Germinal center (tissue), 1 donor: ENCODE data around the gene NPC2.
A peak's percentile ranks its signal among the peaks of the same experiment; 100 is the strongest.

Experiments used
- DNase-seq: peaks from one replicate; pipeline ENCODE4 v3.0.0; 2012; ENCODE audit warnings: mixed read lengths, low spot score

The NPC2 gene

DNA sequence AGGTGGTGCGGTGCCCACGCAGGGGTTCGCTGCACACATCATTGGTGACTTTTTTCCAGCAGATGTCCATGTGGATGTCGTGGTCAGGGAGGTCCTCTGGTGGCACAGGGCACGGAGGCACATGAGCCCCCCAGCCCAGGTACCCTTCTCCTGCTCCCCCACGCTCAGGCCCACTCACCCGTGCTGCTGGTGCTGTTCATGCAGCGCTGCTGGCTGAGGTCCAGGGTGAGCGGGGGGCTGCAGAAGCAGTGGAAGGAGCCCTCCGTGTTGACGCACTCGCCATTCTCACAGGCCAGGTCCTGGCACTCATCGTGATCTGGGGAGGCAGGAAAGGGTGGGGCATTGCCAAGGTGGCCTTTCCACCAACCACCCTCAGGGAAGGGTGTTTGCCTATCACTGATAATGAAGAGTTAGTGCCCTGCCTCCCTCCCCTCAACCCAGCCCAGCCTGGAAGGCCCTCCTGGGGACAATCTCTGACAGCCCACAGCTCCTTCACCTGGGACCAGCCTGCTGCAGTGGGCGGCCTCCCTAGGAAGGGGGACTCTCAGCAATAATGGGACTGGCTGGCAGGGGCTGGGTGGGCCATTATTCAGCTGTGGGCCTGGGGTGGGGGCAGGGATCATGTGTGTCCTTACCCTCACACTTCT is 10.3 kb upstream of the NPC2 start:
- no peak for DNase-seq

DNA sequence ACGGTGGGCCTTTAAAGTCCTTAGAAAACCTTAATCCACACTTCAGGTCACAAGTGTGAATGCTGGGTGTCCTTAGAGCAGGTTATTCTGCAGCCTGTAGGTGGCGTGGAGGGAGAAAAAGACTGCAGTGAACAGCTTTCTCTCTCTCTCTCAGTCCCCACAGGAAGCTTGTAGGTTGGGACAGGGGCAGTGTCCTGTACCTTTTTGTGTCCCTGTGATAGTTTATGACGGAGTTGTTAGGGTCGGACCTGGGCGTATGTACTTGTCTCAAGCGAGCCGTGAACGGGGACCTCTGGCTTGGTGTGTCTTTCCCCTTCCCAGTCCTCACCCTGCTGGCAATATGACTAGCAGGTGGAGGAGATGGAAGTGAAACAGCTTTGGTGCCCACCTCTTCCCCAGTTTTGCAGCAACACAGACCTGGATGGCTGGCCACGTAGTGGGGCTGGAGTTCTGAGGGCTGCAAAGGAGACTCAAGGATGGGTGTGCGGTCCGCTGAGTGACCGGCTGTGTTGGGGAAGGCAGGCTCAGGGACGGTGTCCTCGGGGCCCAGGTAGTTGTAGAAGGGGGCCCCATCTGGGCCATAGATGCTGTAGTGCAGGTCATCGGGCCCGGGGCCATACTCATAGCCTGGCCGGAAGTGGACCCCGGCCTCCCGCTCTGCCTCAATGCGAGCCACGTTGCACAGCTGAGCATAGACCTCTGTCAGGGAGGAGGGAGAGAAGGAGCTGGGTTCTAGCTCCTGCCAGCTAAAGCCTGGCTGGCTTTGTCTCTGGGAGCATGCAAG is 9.3 kb upstream of the NPC2 start:
- peak; percentile 31 for DNase-seq

- no peak for DNase-seq
Measured at GRCh38 chr14:74501691-74502090, 8.6 kb upstream of the NPC2 start.

GRCh38 chr14:74501135-74501614 is 8.1 kb upstream of the NPC2 start:
- no peak for DNase-seq

GRCh38 chr14:74500417-74501134 is 7.5 kb upstream of the NPC2 start:
- no peak for DNase-seq

DNA sequence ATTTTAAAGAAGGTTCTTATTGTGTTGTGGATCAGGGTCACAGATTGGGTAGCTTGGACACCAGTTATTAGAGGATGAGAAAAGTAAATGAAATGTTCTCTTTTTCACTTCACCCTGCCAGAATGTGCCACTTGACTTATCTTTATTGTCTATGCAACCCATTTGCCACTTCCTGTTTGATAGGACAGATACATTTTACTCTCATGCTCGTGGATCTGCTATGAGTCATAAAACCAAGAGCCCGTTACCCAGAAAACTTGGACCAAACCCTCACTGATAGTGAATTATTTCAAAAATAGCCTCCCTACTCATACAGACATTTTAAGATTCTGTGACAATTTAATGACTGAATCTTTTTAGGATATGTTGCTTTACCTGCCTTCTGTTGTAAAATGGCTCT is 2.3 kb upstream of the NPC2 start:
- no peak for DNase-seq

GRCh38 chr14:74493343-74494261 is 497 bp upstream of the NPC2 start, which contains the start of gene ISCA2:
Gene ISCA2, plus strand, starts transcription at chr14:74493765. Its CDS starts 10 bp downstream, at chr14:74493775.
- DNase-seq = peak; percentile 100

GRCh38 chr14:74491956-74492775 is 939 bp downstream of the NPC2 start:
- peak; percentile 19 for DNase-seq

GRCh38 chr14:74490486-74490885 is 2.6 kb downstream of the NPC2 start:
- DNase-seq = no peak

DNA sequence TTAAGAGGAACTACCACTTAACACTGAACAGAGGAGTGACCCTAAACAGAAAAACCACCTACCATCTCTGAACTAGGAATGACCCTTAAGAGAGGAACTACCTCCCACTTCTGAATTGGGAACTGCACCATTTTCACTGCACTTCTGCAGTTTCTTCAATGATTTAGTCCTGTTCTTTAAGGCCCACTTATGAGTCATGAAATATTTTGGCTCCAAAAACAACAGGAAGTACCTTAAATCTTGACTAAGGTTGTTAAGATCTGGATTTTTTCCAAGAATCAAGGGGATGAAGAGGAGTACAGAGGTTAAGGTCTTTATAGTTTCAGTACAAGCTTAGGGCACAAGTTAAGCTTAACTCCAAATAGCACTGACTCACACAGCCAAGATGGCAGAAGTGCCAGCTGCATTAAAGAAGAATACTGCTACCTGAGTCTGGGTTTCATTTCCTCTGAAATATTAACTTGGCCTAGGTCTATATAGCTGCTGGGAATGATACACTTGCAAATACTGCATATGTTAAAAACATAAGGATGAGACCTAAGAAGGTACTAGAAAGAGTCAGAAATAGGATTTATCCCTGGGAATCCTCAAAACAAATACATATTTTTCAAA is 4.2 kb downstream of the NPC2 start:
- DNase-seq = peak; percentile 8

GRCh38 chr14:74486164-74486563 is 6.9 kb downstream of the NPC2 start:
- no peak for DNase-seq

- no peak for DNase-seq
Measured at GRCh38 chr14:74483321-74483720, 9.8 kb downstream of the NPC2 start.

DNA sequence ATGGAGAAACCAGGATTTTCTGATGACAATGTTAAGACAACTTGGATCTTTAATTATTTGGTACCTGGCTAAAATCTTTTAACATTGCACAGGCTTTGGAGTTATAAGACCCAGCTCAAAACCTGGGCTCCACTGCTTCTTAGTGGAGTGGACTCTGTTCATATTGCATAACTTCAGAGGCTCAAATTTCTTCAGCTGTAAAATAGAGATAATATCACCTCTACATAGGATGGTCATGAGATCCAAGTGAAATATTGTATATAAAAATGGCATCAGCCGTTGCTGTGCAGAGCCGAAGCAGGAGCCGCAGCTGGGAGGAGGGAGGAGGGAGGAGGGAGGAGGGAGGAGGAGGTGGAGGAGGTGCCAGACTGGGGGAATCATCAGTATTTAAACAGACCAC is 10.5 kb downstream of the NPC2 start:
- DNase-seq = no peak

GRCh38 chr14:74480046-74480445 is 13.1 kb downstream of the NPC2 start:
- DNase-seq = no peak

GRCh38 chr14:74478996-74479635 is 14.0 kb downstream of the NPC2 start:
- DNase-seq = no peak

GRCh38 chr14:74476607-74477006 is 16.5 kb downstream of the NPC2 start:
- DNase-seq = no peak

DNA sequence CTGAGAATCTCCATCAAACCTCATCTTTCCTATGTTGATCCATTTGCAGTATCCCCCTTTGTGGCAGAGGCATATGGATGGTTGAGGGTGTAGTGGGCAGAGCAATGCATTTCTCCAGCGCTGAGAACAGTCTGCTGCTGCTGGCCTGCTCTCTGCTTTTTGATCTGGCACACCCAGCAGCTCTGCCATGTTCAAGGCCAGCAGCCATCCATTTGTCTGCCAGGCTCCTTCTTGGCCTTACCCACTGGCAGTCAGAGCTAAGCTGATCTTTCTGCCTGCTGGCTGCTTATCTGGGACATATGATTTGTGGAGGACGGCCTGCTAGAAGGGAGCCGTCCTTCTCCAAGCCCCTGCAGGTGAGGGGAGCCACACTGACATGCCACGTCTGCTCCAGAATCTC is 17.0 kb downstream of the NPC2 start:
- DNase-seq = no peak

- DNase-seq = no peak
Measured at GRCh38 chr14:74475678-74476077, 17.4 kb downstream of the NPC2 start.

GRCh38 chr14:74474376-74474775 is 18.7 kb downstream of the NPC2 start:
- no peak for DNase-seq

- DNase-seq = no peak
Measured at GRCh38 chr14:74472601-74473000, 20.5 kb downstream of the NPC2 start.
